NCI-H128 (cell line): Measurements from ENCODE around the gene DUOXA2.
"Not testable (repeated sequence)": the region's sequence is repeated elsewhere in the genome, so short reads cannot be mapped to it uniquely, and the experiment has no call there.

Experiments
- DNase-seq: peaks from one replicate; lab custom pipeline; 2025; ENCODE audit not compliant: unreplicated experiment; lab: John Stamatoyannopoulos, UW

The DUOXA2 gene

DNA sequence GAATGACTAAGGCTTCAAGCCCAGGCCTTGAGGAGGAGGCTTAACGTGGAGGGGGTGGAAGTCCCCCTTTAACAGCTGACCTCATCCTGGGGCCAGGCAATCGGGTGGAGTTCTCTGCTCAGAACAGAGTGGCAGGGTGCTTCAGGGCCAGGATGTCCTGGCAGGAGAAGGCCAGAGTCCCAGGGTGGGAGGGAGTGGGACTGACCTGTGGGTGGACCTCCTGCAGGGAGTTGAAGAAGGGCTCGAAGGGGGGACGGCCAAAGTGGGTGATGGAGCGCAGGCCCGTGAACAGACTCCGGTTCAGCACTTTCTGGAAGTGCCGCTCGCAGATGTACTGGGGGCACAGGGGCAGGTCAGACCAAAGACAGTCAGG lies 19.8 kb upstream of the DUOXA2 start:
- DNase-seq = no peak

DNA sequence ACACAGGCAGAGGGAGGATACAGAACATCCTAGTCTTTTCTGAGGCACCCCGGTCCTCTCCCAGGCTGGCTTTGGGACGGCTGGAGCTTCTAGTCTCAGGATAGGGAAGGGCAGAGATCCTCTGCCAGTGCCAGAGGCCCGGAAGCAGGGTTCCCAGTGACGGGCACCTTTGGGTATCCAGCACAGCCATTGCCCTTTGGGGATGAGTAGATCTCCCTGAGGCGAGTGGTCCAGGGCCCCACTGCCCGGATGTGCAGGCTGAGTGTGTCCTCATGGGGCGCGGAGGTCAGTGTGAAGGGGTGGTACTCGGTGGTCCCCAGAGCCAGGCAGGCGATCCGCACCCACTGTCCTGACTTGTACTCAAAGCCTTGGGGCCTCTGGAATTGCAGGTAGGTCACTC lies 18.5 kb upstream of the DUOXA2 start:
- DNase-seq = no peak

DNA sequence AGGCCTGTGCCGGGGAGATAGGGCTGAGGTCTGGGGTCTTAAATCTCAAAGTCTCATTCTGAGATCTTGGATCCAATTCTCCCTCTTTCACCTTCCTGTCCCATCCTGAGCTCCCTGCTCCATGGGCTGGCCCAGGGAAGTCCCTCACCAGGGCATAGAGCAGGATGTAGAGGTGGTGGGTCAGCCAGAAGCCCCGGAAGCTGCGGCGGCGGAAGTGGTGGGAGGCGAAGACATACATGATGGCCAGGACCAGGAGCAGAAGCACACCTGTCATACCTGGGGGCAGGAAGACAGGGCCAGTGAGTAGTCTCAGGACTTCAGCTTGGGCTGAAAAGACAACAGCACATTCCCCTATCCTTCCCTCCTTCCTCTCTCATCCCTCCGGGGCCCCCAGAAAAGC lies 16.7 kb upstream of the DUOXA2 start:
- no peak for DNase-seq

DNA sequence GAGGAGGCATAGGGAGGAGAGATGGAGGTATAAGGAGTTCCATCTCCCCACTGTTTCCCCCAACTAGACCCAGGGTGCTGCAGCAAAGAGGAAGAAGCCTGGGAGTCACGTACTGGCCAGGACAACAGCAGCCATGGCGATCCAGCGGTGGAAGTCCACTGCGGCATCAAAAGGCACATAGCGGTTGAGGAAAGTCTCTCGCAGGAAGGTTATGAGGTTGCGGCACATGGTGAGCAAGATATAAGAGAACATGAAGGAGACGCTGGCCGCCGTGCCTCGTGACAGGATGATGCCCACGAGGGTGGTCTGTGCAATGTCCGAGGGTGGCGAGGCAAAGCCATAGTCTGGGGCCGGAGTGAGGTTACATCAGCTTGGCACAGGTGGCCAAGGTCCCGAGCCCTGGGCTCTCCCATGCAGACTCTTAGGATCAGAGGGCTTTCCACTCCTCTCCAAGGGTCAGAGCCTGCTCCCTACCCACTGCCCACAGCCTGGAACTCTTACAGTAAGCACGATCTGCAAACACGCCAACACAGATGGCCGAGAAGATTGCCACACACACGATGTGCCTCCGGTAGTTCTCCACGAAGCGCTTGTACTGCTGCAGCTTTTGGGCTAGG lies 14.5 kb upstream of the DUOXA2 start:
- DNase-seq = no peak

DNA sequence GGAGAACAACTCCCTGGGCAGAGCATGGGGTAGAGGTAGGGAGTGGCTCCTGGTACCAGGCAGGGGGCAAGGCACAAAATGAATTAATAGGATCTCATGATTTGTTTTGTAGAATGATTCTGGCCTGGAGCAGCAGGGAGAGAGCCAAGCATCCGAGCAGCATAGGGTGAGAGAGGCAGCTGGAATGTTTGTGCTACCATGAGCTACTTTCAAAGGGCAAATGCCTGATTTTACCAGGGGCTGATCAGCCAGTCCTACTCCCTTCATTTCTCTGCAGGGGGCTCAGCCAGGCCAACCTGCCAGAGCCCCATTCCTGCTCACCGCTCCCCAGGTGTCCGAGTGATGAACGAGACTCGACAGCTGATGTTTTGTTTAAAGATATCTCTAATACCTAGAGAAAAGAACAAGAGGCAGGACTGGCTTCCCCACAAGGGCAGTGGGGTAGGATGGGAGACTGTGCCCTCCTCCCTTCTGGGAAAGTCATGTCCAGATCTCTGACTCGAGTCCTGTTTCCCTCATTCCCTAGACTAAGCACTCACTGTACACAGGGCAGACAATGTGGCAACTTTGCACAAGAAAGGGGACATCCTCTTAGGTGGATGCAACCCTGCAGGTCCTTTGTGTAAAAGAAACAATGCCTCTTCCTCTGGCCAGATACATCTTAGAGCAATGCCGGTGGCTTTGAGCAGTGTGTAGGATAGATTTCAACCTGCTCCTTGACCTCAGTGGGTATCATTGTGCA lies 13.1 kb upstream of the DUOXA2 start:
- no peak for DNase-seq

DNA sequence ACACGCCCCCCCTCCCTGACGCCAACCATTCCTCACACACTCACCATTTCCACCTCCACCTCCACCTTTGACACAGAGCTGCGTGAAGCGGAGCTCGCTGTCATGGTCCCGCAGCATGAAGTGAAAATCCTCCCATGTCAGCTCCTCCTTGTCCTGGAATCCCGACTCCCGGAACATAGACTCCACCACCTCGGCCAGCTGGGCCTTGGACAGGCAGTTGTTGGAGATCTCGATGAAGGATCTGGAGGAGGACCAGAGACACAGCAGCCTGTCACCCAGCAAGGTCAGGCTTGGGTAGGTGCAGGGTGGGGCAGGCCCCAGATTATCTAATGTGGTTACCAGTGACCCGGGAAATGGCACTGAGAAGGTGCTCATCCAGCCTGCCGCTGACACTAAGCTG lies 12.4 kb upstream of the DUOXA2 start:
- DNase-seq = no peak

DNA sequence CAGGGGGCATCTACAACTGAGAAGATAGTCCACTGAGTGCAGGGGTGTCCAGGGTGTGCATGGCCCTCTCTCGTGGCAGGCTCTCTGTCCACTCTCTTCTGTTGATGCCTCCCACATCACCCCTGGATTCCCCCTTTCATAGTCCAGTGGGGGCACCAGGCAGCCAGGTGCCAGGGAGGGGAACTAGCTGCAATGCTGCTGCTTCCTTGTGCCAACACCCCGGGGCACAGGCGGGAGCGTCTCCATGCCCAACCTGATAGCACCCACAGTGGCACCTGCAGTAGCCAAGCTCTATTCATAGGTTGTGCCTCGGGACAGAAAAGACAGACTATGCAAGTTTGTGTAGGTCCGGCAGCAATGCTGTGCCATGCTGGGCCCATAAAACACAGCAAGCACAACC lies 11.9 kb upstream of the DUOXA2 start:
- no peak for DNase-seq

DNA sequence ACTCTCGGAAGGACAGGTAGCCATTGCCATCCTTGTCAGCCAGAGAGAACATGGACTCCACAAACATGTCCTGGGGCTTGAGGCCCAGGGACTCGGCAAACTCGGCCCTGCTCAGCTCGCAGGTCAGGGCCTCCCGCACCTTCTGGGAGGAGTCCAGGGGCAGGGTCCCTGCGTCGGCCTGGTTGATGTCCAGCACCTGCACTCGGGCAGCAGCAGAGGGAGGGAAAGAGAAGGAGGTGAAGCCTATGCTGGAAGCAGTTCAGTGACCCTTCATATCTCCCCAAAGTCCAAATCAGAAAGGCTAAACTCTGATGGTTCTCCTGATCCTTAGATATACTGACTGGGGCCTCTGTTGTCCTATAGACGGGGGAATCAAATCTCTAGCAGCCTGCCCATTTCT lies 10.0 kb upstream of the DUOXA2 start:
- DNase-seq = not testable (repeated sequence)

DNA sequence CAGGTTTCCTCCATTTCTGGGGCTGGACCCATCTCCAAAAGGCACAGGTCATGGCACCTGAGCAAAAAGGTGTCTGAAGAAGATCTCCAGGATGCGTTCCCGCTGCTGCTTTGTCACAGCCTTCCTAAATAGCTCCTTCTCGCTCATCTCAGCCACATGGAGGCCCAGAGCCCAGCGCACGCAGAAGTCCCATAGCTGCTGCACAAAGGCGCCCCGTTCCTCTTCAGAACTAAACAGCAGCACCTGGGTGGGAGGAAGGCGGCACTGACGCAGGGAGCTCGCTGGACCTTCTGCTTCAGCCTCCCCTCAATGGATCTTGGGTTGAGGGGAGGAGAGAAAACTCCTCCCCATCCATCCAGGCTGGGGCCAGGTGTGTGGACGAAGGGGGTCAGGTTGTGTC lies 8.5 kb upstream of the DUOXA2 start:
- DNase-seq = no peak

DNA sequence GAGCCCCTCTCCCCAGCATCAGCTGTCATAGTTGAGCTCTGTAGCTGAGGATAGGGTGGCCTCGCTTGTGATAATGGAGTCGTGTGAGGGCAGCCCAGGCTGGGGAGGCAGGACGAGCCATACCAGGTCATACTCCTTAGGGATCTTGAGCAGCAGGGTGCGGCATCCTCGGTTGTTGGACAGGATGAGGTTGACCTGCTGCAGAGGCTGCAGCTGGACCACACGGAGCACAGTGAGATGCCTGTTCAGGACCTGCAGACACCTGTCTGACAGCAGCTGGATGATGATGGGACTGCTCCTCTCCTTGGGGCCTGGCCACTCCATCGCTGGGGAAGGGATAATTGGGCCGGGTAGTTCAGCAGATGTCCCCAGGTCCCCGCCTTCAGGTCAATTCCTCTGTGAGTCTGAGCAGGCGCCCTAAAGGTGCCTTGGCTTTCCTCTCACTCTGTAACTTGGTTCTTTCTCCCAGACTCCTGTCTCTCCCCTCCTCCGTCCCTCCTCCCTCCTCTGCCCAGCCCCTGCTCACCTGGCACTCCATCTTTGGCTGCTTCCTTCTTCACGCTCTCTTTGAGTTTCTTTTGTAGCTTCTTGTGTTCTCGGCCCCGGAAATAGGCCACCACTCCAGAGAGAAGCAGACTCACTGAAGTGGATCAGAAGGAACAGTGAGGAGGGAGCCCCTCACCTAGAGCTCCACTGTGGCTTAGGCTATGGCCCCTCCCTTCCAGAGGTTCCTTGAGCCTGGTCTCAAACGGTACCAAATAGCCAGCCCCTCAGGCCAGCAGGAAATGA lies 7.9 kb upstream of the DUOXA2 start:
- DNase-seq = no peak

DNA sequence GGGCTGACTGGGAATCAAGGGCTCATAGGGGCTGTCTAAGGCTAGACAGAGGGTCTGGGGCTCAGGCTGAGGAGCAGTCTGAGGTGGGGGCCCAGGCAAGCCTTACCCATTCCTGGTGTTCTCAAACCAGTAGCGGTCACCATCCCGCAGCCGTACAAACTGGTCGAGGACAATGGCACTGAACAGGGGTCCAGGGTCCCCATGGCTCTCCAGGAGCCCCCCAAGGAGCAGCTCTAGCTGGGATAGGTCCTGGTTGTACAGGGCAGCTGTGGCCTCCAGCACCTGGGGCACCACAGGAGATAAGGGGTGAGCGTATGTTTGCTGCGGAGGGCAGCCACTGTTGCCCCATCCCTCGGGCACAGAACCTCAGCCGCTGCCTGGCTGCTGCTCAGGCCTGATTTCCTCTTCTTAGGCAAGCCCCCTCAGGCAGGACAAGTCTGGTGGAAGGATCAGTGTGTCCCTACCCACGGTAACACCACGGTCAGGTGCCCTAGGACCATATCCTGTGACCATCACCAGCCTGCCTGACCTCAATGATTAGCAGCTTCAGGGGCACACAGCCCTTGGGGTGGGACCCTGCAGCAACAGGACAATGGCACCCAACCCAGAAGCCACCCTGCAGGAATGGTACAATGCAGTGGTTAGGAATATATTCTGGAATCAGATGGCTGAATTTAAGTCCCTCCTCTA lies 6.0 kb upstream of the DUOXA2 start:
- no peak for DNase-seq

DNA sequence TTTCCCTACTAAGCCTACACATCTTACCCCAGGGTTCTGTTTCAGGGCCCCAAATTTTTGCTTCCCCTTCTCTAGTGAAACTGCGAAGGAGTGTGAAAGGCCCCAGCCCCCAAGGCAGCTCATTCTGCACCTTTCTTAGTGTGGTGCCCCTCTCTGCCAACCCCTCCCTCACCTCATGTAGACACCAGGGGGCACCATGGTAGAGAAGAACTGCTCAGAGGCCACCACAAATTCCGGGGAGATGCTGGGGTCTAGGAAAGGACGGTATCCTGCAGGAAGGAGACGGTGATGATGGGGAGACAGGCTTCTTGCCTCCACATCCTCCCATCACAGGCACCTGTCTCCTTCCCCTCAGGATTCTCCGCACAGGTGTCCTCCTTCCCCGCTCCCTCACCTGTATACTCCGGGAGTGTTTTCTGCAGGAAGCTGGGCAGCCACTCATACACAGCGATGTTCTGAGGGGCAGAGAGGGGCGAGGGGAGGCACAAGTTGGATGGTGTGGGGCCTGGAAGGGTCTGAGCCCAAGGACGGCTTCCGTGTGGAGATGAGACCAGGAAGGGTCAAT lies 3.8 kb upstream of the DUOXA2 start:
- no peak for DNase-seq

DNA sequence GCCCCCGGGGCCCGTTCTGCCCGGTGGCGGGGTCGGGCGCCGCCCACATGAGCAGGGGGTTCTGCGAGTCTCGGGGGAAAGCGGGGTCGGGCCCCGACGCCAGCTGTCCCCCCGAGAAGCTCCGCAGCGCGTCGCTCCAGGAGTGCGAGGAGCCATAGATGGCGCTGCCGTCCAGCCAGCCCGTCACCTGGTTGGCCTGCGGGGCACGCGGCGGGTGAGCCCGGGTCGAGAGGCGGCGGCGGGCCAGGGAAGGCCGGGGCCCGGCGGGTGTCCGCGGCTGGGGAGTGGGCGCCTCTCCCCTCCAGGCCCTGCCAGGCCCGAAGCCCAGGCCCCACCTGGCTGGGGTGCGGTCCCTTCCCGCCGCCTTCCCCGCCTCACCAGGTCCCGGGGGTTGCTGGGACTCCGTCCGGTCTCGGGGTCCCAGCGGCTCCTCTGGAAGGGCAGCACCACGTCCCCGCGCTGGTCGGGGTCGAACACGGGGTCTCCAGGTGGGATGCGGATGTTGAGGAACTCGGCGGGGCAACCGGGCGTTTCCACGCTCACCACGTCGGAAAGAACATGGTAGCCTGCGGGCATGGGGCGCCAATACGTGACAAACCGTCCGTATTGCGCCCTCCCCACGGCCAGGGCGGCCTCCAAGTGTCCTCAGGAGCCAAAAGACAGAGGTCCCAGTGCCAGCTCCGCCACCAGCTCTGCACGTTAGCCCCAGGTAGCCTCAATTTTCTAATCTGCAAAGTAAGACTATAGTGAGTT lies 2.6 kb upstream of the DUOXA2 start:
- DNase-seq = no peak

DNA sequence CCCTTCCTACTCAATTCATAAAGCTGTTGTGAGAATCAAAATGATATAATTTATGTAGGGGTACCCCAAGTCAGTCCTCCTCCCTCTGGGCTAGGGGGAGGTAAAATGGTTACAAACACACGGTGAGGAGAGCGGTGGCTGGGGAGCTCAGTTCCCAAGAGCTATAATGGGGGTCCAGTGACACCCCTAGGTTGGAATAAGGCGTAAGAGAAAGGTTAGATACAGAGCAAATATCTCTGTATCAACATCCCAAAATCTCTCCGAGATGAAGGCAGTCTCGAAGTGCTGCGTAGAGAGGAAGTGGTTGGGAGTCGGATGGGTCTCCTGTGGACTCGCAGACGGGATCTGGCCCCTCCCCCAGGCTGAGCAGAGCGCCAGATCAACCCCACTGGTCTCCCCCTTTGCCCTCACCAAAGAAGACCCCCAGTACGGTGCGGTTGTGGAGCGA lies 2.0 kb upstream of the DUOXA2 start:
- DNase-seq = no peak

DNA sequence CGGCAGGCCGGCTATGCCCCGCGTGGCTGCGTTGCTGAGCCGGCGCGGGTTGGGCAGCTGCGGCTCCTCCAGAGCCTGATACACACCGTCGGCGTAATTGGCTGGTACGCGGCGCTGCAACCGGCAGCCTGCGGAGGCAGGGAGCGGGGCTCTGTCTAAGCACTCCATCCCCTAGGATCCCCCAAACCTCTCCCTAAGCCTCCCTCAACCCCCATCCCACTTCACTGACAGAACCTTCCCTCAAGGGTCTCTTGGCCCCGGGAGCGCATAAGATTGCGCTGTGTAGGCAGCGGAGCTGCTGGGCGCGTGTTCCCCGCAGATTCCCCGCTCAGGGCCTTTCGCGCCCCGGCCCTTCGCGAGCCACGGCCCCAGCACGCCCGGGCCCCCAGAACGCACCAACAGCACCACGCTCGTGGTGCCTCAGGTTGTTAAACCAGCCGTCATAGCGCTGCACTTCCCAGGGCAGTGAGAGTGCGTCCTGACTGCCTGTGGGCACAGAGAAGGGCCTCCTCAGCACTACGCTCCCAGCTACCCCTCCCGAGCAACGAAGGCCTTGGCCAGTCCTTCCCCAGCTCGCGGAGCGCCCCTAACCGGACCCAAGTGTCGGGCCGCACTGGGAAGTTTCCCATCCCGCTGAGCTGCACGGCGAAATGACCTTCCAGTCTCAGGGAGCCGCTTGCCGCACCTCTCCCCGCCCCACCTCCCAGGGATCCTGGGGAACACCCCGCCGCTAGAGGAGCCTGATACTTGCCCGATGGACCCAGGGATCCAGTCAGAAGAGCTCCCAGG lies 1.3 kb upstream of the DUOXA2 start:
- no peak for DNase-seq

DNA sequence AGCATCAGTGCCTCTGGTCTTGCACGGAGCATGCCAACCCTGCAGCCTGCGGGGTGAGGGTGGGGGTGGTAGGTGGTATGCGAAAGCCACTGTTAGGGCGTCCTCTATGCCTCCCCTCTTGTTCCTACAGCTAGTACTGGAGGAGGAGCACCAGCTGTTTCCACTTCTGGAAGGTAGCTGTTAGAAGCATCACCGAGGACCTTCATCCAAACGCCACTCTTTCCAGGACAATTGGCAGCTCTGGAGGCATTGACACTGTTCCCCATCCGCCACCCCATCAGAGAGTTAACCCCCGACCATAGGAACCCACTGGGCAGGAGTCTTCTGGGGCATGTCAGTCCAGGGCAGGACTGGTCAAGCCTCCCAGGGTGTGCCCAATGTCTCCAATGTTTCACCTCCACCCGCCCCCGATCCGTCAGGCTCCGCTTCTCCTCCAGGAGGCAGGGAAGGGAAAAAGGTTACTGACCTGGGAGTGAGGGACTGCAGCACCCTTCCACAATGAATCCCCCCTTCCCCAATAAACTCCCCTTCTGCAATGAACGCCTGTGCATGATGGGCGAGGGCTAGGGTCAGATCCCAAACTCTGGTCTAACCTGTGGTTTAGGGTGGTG lies 641 bp upstream of the DUOXA2 start:
- no peak for DNase-seq

DNA sequence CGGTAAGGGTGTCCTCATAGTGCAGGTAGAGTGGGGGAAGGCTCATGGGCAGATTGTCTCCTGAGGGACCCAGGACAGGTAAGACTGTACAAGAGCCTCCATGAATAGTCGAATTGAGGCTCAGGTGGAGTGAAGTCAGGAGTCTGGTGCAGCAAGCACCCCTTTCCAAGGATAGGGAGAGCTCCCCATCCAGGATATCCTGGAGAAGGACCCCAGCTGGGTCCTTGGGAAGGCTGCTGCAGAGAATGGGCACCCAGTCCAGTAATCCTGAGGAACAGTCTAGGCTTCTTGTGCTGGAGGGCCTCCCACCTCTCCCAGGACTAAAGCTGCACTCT lies 592 bp downstream of the DUOXA2 start:
- DNase-seq = no peak

DNA sequence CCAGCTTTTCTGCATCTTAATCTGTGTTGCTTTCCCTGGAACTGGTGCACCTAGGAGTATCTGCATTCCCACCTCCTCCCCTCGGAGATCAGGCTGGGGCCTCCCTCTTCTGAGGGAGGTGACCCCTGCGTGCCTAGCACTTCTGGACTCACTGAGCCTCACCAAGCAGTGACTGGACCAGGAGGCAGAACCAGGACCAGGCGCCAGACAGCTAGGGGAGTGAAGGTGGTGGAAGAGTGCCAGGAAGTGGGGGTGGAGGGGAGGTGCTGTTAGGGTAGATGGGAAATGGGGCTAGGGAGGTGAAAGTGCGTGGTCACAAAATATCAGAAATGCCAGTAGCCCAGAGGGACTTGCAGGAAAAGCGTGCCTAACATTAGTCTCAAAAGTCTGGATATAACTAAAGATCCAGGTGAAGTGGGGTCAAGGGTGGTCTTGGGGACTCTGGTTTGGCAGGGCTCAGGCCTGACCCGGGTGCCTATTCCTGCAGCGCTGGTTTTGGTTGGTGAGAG lies 1.2 kb downstream of the DUOXA2 start:
- DNase-seq = no peak

DNA sequence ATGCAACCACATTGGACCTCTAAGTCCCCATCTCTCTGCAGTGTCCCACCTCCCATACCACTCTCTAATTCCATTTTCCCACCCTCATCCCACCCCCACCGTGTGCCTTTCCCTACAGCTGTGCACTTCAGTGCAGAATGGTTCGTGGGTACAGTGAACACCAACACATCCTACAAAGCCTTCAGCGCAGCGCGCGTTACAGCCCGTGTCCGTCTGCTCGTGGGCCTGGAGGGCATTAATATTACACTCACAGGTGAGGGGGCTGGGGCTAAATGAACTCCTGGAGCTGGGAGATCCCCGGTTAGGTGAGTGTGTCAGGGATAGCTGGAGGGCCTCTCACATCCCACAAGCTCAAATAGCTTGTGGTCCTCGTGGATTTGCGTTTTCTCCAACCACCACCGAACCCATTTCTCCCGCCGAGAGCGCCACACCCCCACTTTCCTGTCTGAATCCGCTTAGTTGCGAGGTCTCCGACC lies 1.9 kb downstream of the DUOXA2 start:
- no peak for DNase-seq
